IPS-18c (cell line): ENCODE results near the gene STN1.

Experiments
- H3K4me3 ChIP-seq: 2 replicates; pipeline ENCODE4 v1.7.0; 2013; ENCODE audit warnings: low read depth, mild to moderate bottlenecking, low read length, moderate library complexity; ENCODE audit not compliant: insufficient read depth
- H3K9me3 ChIP-seq: one replicate; pipeline ENCODE4 v1.6.1; 2013; ENCODE audit warnings: mild to moderate bottlenecking, low read length, moderate library complexity; ENCODE audit not compliant: control insufficient read depth, insufficient read depth

The STN1 gene

GRCh38 chr10:103843854-103844570, 74.0 kb downstream of the STN1 start:
- Histone ChIP-seq H3K9me3 (peaks cover 2% of the 10 kb centered on the region), H3K4me3 (no peak overlapping the region)

DNA sequence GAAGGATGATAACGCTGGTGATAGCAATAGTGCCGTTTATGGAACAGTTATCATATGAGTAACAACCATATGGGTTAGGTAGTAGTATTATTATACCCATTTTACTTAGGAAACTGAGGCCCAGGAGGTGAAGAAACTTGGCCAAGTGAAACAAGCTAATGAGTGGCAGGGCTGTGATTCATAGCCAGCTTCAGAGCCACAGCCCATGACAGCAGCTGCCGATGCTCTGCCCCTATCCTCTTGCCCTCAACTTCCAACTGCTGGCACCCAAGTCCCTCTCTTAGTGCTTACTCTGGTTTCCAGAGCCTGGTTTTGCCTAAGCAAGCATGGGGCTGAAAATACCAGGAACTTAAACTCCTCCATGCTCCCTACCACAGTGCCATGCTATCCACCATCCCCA, 74.9 kb downstream of the STN1 start:
- H3K9me3 ChIP-seq: no peaks in the 10 kb centered on the region
- no peak overlapping the region for H3K4me3 ChIP-seq

DNA sequence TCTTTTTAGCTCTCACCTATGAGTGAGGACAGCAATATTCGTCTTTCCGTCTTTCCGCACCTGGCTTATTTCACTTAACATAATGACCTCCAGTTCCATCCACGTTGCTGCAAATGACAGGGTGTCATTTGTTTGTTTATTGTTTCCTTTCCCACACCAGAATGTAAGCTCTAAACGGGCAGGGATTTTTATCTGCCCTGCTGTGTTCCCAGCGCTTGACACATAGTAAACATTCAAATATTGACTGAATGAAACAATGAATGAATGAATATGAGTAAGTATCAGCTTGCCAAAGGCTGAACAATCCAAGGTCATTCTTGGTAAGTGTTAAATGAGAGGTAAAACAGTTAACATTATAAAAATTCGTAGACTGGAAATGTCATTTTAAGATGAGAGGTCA, 75.4 kb downstream of the STN1 start:
- no peaks in the 10 kb centered on the region for H3K9me3 ChIP-seq
- H3K4me3 ChIP-seq: no peak overlapping the region

GRCh38 chr10:103841519-103841918, 76.5 kb downstream of the STN1 start:
- no peak overlapping the region for H3K4me3 ChIP-seq
- no peaks in the 10 kb centered on the region for H3K9me3 ChIP-seq

- H3K4me3 ChIP-seq: no peak overlapping the region
Measured at GRCh38 chr10:103840740-103841070, 77.3 kb downstream of the STN1 start.

DNA sequence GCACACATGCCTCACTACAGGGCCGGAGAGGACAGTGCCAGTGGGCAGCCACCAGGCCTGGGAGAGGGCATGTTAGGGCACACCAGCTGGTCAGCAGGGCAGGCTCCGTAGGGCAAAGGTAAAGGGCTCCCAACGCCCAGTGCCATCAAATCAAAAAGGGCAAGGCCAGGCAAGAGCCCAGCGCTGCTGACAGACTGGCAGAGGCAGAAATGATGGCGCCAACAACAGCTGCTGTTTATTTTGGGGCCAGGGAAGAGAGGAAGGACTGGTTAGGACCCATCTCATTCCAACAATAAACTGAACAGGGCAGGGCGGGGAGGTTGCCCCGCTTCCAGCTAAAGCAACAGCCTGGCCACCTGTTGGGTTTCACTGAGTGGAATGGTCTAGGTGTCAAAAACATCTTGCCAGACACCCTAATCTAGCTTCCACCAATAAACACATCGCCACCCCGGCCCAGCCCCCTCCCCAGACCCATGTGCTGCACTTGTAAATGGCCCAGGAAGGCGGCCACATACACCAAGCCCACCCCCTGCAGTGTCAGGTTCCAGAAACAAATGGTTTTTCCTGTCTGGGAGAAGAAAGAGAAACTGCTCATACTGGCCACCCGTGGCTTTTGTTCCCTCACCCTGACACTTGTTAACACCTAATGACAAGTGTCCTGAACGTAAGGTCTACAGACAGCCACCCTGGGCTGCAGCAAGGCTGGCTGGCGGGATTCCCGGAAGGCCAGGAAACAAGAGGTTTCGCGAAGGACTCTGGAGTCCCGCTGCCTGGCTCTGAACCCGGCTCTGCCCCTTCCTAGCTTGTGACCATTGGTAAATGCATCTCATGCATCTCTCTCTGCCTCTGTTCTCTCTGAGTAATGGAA, 77.9 kb downstream of the STN1 start:
- H3K4me3 ChIP-seq: no peak overlapping the region
- no peaks in the 10 kb centered on the region for H3K9me3 ChIP-seq

More at GRCh38 chr10:103840740-103841070, 77.3 kb downstream of the STN1 start:
- no peaks in the 10 kb centered on the region for H3K9me3 ChIP-seq

- no peaks in the 10 kb centered on the region for H3K9me3 ChIP-seq
- H3K4me3 ChIP-seq: no peak overlapping the region; the same call in 1 of the 2 replicates
Measured at GRCh38 chr10:103839519-103839871, 78.5 kb downstream of the STN1 start.

- Histone ChIP-seq H3K4me3 (no peak overlapping the region), H3K9me3 (no peaks in the 10 kb centered on the region)
Measured at GRCh38 chr10:103838862-103839518, 79.0 kb downstream of the STN1 start.

- H3K9me3 ChIP-seq: no peaks in the 10 kb centered on the region
Measured at GRCh38 chr10:103838070-103838395, 80.0 kb downstream of the STN1 start.

DNA sequence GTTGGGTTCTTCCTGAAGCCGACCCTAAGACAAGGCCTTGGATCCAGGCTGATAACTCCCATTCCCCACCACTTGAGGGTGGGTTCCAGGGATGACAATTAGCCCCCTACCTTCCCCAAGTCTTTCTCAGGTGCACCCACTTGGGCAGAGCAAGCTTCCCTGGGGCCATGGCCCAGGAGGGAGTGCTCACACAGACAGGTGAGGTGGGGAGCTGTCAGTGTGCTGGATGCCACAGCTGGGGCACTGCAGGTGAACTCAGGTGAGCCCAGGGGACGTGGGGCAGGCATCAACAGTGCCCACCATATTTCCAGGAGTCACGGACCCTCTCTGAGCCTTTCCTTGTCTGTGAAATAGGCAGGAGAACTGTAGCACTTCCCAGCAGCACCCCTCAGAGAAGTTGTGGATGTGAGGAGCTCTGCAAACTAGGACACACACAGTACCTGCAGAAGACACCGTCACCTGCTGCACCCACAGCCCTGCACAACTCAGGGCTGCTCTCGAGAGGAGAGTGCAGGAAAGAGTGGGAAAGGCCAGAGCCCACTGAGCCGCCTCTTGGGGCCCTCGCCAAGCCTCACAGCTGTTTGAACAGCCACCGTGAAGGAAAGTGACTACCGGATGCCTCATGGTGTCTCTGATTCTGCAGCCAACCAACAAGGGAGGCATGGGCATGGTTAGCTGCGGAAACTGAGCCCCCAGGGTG, 80.5 kb downstream of the STN1 start:
- H3K4me3 ChIP-seq: no peak overlapping the region
- H3K9me3 ChIP-seq: no peaks in the 10 kb centered on the region

More at GRCh38 chr10:103838070-103838395, 80.0 kb downstream of the STN1 start:
- no peak overlapping the region for H3K4me3 ChIP-seq

DNA sequence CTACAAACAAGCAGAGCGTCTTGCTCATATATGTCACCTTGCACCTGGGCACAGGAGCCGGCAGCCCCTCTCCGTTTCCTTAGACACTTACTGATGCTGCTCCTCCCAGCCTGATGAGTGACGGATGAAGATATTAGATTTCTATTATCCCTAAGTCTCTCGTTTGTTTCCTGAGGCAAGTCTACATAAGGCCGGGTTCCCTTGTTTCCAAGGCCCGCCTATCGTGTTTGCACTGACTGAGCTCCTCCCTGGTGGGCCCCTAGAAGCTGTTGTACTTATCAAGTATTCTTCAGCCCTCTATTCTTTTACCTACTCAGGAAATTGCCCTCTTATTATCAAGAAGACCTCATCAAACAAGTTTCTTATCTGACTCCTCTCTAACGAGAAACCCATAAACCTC, 81.1 kb downstream of the STN1 start:
- Histone ChIP-seq H3K4me3 (no peak overlapping the region), H3K9me3 (no peaks in the 10 kb centered on the region)

GRCh38 chr10:103836273-103836672, 81.7 kb downstream of the STN1 start:
- H3K4me3 ChIP-seq: no peak overlapping the region
- H3K9me3 ChIP-seq: no peaks in the 10 kb centered on the region

GRCh38 chr10:103835096-103836050, 82.6 kb downstream of the STN1 start:
- H3K4me3 ChIP-seq: no peak overlapping the region
- H3K9me3 ChIP-seq: no peaks in the 10 kb centered on the region

DNA sequence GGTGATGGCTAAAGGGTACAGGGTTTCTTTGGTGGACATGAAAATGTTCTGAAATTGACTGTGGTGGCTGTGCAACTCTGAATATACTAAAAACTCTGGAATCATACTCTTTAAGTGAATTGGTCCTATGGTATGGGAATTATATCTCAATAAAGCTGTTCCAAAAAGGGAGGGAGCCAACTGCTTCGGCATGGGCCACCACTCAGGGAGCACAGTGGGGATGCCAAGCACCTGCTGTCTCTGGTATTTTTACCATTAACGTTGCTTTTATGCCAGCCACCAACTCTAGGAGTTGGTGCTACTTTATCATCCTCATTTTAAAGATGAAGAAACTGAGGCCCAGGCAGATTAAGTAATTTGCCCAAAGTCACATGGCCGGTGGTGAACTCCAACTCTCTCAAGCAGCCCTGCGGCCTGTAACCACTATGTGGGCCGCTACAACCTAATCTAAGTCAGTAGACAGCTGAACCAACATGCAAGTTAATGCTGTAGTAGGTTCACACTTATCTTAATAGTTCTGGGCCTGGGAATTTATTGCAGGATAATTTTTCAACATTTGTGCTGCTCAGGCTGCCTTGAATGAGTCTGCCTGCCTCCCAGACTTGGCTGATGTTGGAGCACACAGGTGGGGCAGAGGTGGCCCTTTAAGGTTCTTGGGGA, 83.4 kb downstream of the STN1 start:
- Histone ChIP-seq H3K4me3 (no peak overlapping the region), H3K9me3 (no peaks in the 10 kb centered on the region)

- no peaks in the 10 kb centered on the region for H3K9me3 ChIP-seq
- H3K4me3 ChIP-seq: no peak overlapping the region
Measured at GRCh38 chr10:103833731-103834365, 84.1 kb downstream of the STN1 start.

GRCh38 chr10:103832806-103833205, 85.2 kb downstream of the STN1 start:
- no peak overlapping the region for H3K4me3 ChIP-seq

More at GRCh38 chr10:103832806-103833205, 85.2 kb downstream of the STN1 start:
- no peaks in the 10 kb centered on the region for H3K9me3 ChIP-seq
